Left lung (tissue), 10 donors: ENCODE measurements around the gene ZNF548. TPM values are rescaled to one million over a fixed set of nuclear protein-coding genes. Genes with fewer than 3 reads are reported as not detected.

Source experiments
- ATAC-seq: fragments of 200-7000 bp; cut with Tn5 transposase; one replicate; pipeline ENCODE4 v1.9.1; 2020; ENCODE audit warnings: moderate library complexity
- DNase-seq, 4 donors: peaks; one replicate each; pipeline ENCODE4 v3.0.0-alpha.2; 2013 to 2020
- H3K27ac ChIP-seq, 2 donors: fragments of 200-600 bp; sonication (generic) in 1 of 2; one replicate each; pipeline versions ENCODE4 v1.5.0 to v1.8.0; 2020 to 2021
- H3K27me3 ChIP-seq, 2 donors: fragments of 200-600 bp; sonication (generic) in 1 of 2; one replicate each; pipeline versions ENCODE4 v1.5.0 to v1.8.0; 2020 to 2021
- H3K36me3 ChIP-seq, 2 donors: fragments of 200-600 bp; sonication (generic) in 1 of 2; one replicate each; pipeline versions ENCODE4 v1.5.0 to v1.8.0; 2020 to 2021
- H3K4me1 ChIP-seq, 2 donors: fragments of 200-600 bp; one replicate each; pipeline ENCODE4 v1.8.0; 2021
- H3K4me3 ChIP-seq, 2 donors: fragments of 200-600 bp; sonication (generic) in 1 of 2; one replicate each; pipeline versions ENCODE4 v1.5.0 to v1.8.0; 2020 to 2021; ENCODE audit warnings: mild to moderate bottlenecking in 1 of 2
- H3K9me3 ChIP-seq, 2 donors: fragments of 200-600 bp; sonication (generic) in 1 of 2; one replicate each; pipeline versions ENCODE4 v1.5.0 to v1.8.0; 2020 to 2021
- CTCF ChIP-seq, 2 donors: fragments of 200-600 bp; sonication (generic) in 1 of 2; IDR thresholded peaks; one replicate each; pipeline versions ENCODE4 v1.5.0 to v1.8.0; 2021; ENCODE audit warnings: antibody characterized with exemption in 2 of 2
- intact Hi-C, 2 donors: fragments of 100-400 bp; cut with DNase I; formaldehyde crosslinking; loops; one replicate each; pipeline versions ENCODE4 v1.11.2 to v1.14.2; 2022
- polyA plus RNA-seq, 6 donors: library from polyadenylated mRNA; unstranded; fragments of 120-200 nt; gene quantifications; one replicate each; pipeline ENCODE4 v1.2.1, GENCODE V29; 2013; ENCODE audit not compliant: insufficient read length in 6 of 6
- total RNA-seq, 2 donors: library from RNA; stranded (reverse); fragmentation: NEBNext Ultra II Directional; extraction: Animal tissue kit (Norgen Biotek cat#: 25700); gene quantifications; one replicate each; pipeline ENCODE4 v1.2.1, GENCODE V29; 2021
- donor health status: DM: no; HTN: yes; CAD: no.
- donor health status: DM: no; HTN: no; CAD: no.

The ZNF548 gene
- total and polyA plus RNA-seq, 8 donors: 13.8 to 53.0 (median 40.7) TPM

GRCh38 chr19:57410877-57411671 is 21.4 kb downstream of the ZNF548 start, which contains the start of gene ZNF17:
Gene ZNF17, plus strand, starts transcription at chr19:57411161. Its CDS starts 2,455 bp downstream, at chr19:57413616.
- H3K36me3 ChIP-seq: peaks cover 0 to 35% of the 10 kb centered on the region in 2 donors
- intact Hi-C loops: no loop called here
- peaks cover 0 to 7% of the 10 kb centered on the region in 2 donors for H3K9me3 ChIP-seq
- H3K4me3 ChIP-seq: peak within 1 kb of the TSS; percentile 60 to 89
- ATAC-seq (peak; percentile 100), DNase-seq (peak; percentile 85 to 96 (median 95))
- H3K4me1 ChIP-seq: peaks cover 9 to 21% of the 10 kb centered on the region in 2 donors
- H3K27me3 ChIP-seq: no peaks in the 10 kb centered on the region
- no peak for TF ChIP-seq CTCF (IDR thresholded peaks at IDR 0.05)
- H3K27ac ChIP-seq: peak within 1 kb of the TSS; percentile 6 to 34

GRCh38 chr19:57419439-57419838 is 29.8 kb downstream of the ZNF548 start:
- TF ChIP-seq CTCF (IDR thresholded peaks at IDR 0.05): no peak
- no peak overlapping the region for H3K27ac ChIP-seq
- no peaks in the 10 kb centered on the region for H3K27me3 ChIP-seq
- H3K4me1 ChIP-seq: no peaks in the 10 kb centered on the region
- peaks cover 0 to 88% of the 10 kb centered on the region in 2 donors for H3K9me3 ChIP-seq
- ATAC-seq (no peak), DNase-seq (no peak)
- no peak overlapping the region for H3K4me3 ChIP-seq
- peaks cover 5 to 87% of the 10 kb centered on the region in 2 donors for H3K36me3 ChIP-seq
- intact Hi-C loops: no loop called here

- peaks cover 5 to 72% of the 10 kb centered on the region in 2 donors for H3K36me3 ChIP-seq
- H3K4me1 ChIP-seq: no peaks in the 10 kb centered on the region
- TF ChIP-seq CTCF (IDR thresholded peaks at IDR 0.05): no peak
- intact Hi-C loops: no loop called here
- ATAC-seq: no peak
- H3K27me3 ChIP-seq: no peaks in the 10 kb centered on the region
- no peak overlapping the region for H3K27ac ChIP-seq
- H3K9me3 ChIP-seq: peaks cover 0 to 97% of the 10 kb centered on the region in 2 donors
- no peak for DNase-seq
- no peak overlapping the region for H3K4me3 ChIP-seq
Observed at GRCh38 chr19:57421037-57421436, 31.4 kb downstream of the ZNF548 start.

- Histone ChIP-seq H3K27me3 (no peaks in the 10 kb centered on the region), H3K4me3 (peak overlapping the region; percentile 92 to 93), H3K36me3 (peaks cover 0 to 15% of the 10 kb centered on the region in 2 donors), H3K4me1 (peaks cover 9 to 21% of the 10 kb centered on the region in 2 donors), H3K9me3 (no peaks in the 10 kb centered on the region), H3K27ac (peak overlapping the region; percentile 45 to 61)
- ATAC-seq (peak; percentile 2), DNase-seq (no peak)
- intact Hi-C loops: no loop called here
- no peak for TF ChIP-seq CTCF (IDR thresholded peaks at IDR 0.05)
Observed at GRCh38 chr19:57434386-57435061, 44.9 kb downstream of the ZNF548 start.
